K562 (cell line): ENCODE data around the gene ANKMY1.

Experiments used
- BRCA1 ChIP-seq, 2 experiments: fragments of 450-650 bp in 1 of 2; sonication (generic) in 1 of 2; formaldehyde crosslinking in 1 of 2; IDR thresholded peaks; 2 replicates each; pipeline versions ENCODE4 v1.5.0 to v1.6.1; 2017 to 2020; ENCODE audit warnings: mild to moderate bottlenecking in 1 of 2, missing genetic modification reagents in 1 of 2
- CTBP1 ChIP-seq: fragments of 450-650 bp; IDR thresholded peaks from 2 replicates; pipeline ENCODE4 v1.6.1; 2016; ENCODE audit warnings: borderline replicate concordance
- EZH2 ChIP-seq: IDR thresholded peaks from 2 replicates; pipeline ENCODE4 v1.6.1; 2012; ENCODE audit warnings: low read depth, mild to moderate bottlenecking, inconsistent platforms, low read length, borderline replicate concordance
- FOS ChIP-seq: IDR thresholded peaks from 3 replicates; pipeline ENCODE4 v1.6.1; 2011; ENCODE audit not compliant: insufficient read length; ENCODE audit errors: extremely low read depth
- HCFC1 ChIP-seq: IDR thresholded peaks from 2 replicates; pipeline ENCODE4 v1.6.1; 2012; ENCODE audit warnings: low read depth, low read length, improper control_type of control experiment
- IFI16 ChIP-seq: fragments of 250-450 bp; sonication (Bioruptor Pico); IDR thresholded peaks from 2 replicates; pipeline ENCODE4 v2.1.2; 2022; ENCODE audit warnings: mild to moderate bottlenecking, inconsistent platforms
- JUNB ChIP-seq: fragments of 450-650 bp; formaldehyde crosslinking; conservative IDR thresholded peaks from 2 replicates; pipeline ENCODE4 v1.4.0; 2020; ENCODE audit warnings: mild to moderate bottlenecking
- KDM4B ChIP-seq, 2 experiments: fragments of 450-650 bp in 1 of 2; sonication (generic) in 1 of 2; IDR thresholded peaks; 2 replicates each; pipeline ENCODE4 v1.6.1; 2016 to 2017; ENCODE audit warnings: borderline replicate concordance in 2 of 2, antibody characterized with exemption in 1 of 2, low read depth in 1 of 2, mild to moderate bottlenecking in 1 of 2
- MBD2 ChIP-seq: sonication (generic); IDR thresholded peaks from 2 replicates; pipeline ENCODE4 v1.6.1; 2016; ENCODE audit warnings: low read depth, borderline replicate concordance
- NFATC3 ChIP-seq: fragments of 450-650 bp; IDR thresholded peaks from 2 replicates; pipeline ENCODE4 v1.6.1; 2017; ENCODE audit warnings: mild to moderate bottlenecking
- NR1H2 ChIP-seq: sonication (generic); formaldehyde crosslinking; IDR thresholded peaks from 2 replicates; pipeline ENCODE4 v1.4.0; 2020; ENCODE audit warnings: mild to moderate bottlenecking, missing genetic modification reagents
- RAD51 ChIP-seq: fragments of 450-650 bp; IDR thresholded peaks from 2 replicates; pipeline ENCODE4 v1.7.1; 2016; ENCODE audit warnings: low read depth, mild to moderate bottlenecking, borderline replicate concordance
- ZNF384 ChIP-seq: IDR thresholded peaks from 2 replicates; pipeline ENCODE4 v1.6.1; 2012; ENCODE audit warnings: low read depth, low read length, improper control_type of control experiment
- TF ChIP-seq, protein P1 (sequence below): fragments of 450-650 bp; IDR thresholded peaks from 2 replicates; pipeline ENCODE4 v1.6.1; 2016; ENCODE audit warnings: missing biosample characterization, missing genetic modification characterization

DNA sequence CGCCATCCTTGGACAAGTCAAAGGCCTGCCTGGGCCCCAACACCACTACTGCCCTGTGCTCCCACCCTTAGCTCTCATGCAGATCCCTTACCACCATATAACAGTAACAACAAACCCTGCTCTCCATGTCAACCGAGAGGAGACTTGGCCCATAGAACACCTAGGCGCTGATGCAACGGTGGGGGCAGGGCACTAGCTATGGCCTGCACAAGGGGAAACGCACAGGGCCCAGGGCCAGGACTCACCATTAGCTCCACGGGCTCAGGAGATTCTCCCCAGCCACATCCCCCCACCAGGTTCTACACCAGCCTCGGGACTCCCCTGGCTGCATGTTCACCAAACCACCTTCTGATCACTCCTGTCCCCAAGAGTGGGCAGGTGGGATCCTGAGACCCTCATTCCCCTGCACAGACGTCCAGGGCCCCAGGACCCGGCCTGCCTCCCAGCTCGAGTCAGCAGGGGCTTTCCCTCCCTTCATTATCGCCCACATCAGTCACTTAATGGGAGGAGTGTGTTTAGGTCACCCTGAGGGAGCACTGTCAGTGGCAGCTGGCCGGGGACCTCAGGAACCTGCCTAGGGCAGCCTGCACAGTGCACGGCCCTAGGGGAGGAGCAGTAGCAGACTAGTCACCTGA lies 29.3 kb downstream of the ANKMY1 start:
- TF ChIP-seq FOS (no peak), JUNB (CRISPR knock-in tag) (no peak), NFATC3 (no peak), EZH2 (no peak), RAD51 (no peak), BRCA1 (IDR thresholded peaks at IDR 0.05) (no peak), BRCA1 (CRISPR knock-in tag; IDR thresholded peaks at IDR 0.05) (no peak), KDM4B (IDR thresholded peaks at IDR 0.05; ENCODE audit: borderline replicate concordance in 2 of 2, low read depth in 1 of 2) (no peak), CTBP1 (no peak), MBD2 (no peak), HCFC1 (no peak), ZNF384 (no peak), NR1H2 (CRISPR knock-in tag) (no peak), IFI16 (CRISPR knock-in tag) (no peak)
- TF ChIP-seq, protein P1, sequence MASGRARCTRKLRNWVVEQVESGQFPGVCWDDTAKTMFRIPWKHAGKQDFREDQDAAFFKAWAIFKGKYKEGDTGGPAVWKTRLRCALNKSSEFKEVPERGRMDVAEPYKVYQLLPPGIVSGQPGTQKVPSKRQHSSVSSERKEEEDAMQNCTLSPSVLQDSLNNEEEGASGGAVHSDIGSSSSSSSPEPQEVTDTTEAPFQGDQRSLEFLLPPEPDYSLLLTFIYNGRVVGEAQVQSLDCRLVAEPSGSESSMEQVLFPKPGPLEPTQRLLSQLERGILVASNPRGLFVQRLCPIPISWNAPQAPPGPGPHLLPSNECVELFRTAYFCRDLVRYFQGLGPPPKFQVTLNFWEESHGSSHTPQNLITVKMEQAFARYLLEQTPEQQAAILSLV (tag): no peak
